Thoracic aorta (tissue), 2 donors: Measurements from ENCODE around the gene AARSD1. TPM values are rescaled to one million over a fixed set of nuclear protein-coding genes. Genes with fewer than 3 reads are reported as not detected.
"Not testable (repeated sequence)": the region's sequence is repeated elsewhere in the genome, so short reads cannot be mapped to it uniquely, and the experiment has no call there.

ENCODE experiments used
- ATAC-seq: fragments of 150-250 bp; one replicate; pipeline ENCODE4 v1.8.0; 2017; ENCODE audit warnings: low read depth; ENCODE audit not compliant: insufficient number of reproducible peaks, low FRiP score
- DNase-seq: peaks from one replicate; pipeline ENCODE4 v3.0.0-alpha.2; 2020; ENCODE audit warnings: low spot score
- H3K27ac ChIP-seq, 2 donors: fragments of 200-600 bp; sonication (generic); 1 replicate in 1 of 2; 2 replicates in 1 of 2; pipeline ENCODE4 v1.5.1; 2016; ENCODE audit warnings: mild to moderate bottlenecking in 2 of 2, moderate library complexity in 2 of 2
- H3K27me3 ChIP-seq: fragments of 200-600 bp; sonication (generic); replicated peaks from 2 replicates; pipeline ENCODE4 v1.6.0; 2016; ENCODE audit warnings: mild to moderate bottlenecking; ENCODE audit not compliant: insufficient read depth
- H3K36me3 ChIP-seq: fragments of 200-600 bp; sonication (generic); one replicate; pipeline ENCODE4 v1.5.1; 2016
- H3K4me1 ChIP-seq, 2 donors: fragments of 200-600 bp; sonication (generic); 1 replicate in 1 of 2; 2 replicates in 1 of 2; pipeline versions ENCODE4 v1.5.1 to v1.6.0; 2016; ENCODE audit warnings: low read depth in 2 of 2, mild to moderate bottlenecking in 1 of 2; ENCODE audit not compliant: control insufficient read depth in 1 of 2
- H3K4me3 ChIP-seq: fragments of 200-600 bp; sonication (generic); 2 replicates; pipeline ENCODE4 v1.5.1; 2016; ENCODE audit warnings: mild to moderate bottlenecking
- H3K9me3 ChIP-seq: fragments of 200-600 bp; sonication (generic); 2 replicates; pipeline ENCODE4 v1.5.1; 2016
- CTCF ChIP-seq: fragments of 200-600 bp; sonication (generic); IDR thresholded peaks from one replicate; pipeline ENCODE4 v1.5.1; 2019; ENCODE audit warnings: antibody characterized with exemption
- total RNA-seq, 2 donors: library from RNA; depleted of rRNA; stranded (reverse); fragments of >200 nt; gene quantifications; one replicate each; pipeline versions ENCODE4 v1.1.0 to v1.2.3, GENCODE V29; 2016

AARSD1 gene
- total RNA-seq, 2 donors from 2014 or later: 26.0 to 35.5 TPM

- TF ChIP-seq CTCF: no peak
- H3K36me3 ChIP-seq: no peaks in the 10 kb centered on the region
- ATAC-seq (no peak), DNase-seq (no peak)
- peaks cover 0 to 4% of the 10 kb centered on the region in 2 donors for H3K4me1 ChIP-seq
- no peak overlapping the region for H3K4me3 ChIP-seq
- no peaks in the 10 kb centered on the region for H3K9me3 ChIP-seq
- no peaks in the 10 kb centered on the region for H3K27me3 ChIP-seq
- H3K27ac ChIP-seq: no peak overlapping the region
Observed at GRCh38 chr17:42917236-42917603, 47.0 kb downstream of the AARSD1 start.

GRCh38 chr17:42916388-42917235, 47.6 kb downstream of the AARSD1 start:
- not testable (repeated sequence) for H3K9me3 ChIP-seq, H3K27ac ChIP-seq, ATAC-seq, H3K4me1 ChIP-seq, DNase-seq, H3K36me3 ChIP-seq, H3K4me3 ChIP-seq, H3K27me3 ChIP-seq

GRCh38 chr17:42915288-42915687, 49.0 kb downstream of the AARSD1 start:
- ATAC-seq, H3K4me1 ChIP-seq, H3K4me3 ChIP-seq, H3K9me3 ChIP-seq, H3K36me3 ChIP-seq, H3K27ac ChIP-seq, H3K27me3 ChIP-seq, DNase-seq: not testable (repeated sequence)

DNA sequence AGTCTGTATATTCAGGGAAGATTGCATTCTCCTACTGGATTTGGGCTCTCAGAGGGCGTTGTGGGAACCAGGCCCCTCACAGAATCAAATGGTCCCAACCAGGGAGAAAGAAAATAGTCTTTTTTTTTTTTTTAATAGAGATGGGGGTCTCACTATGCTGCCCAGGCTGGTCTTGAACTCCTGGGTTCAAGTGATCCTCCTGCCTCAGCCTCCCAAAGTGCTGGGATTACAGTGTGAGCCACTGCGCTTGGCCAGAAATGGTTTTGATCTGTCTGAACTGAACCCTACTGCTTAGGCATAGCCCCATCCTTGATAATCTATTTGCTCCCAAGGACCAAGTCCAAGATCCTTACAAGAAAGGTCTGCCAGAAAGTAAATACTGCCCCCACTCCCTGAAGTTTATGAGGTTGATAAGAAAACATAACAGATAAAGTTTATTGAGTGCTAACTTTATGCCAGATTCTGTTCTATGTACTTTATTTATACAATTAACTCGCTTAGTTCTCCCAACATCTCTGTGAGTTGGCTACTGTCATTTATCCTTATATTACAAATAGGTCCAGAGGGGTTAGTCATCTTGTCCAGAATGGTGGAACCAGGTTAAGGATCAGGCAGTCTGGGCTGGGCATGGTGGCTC, 50.2 kb downstream of the AARSD1 start:
- no peak for TF ChIP-seq CTCF
- Histone ChIP-seq H3K4me3 (no peak overlapping the region), H3K4me1 (no peaks in the 10 kb centered on the region), H3K27ac (no peak overlapping the region), H3K27me3 (no peaks in the 10 kb centered on the region), H3K9me3 (no peaks in the 10 kb centered on the region), H3K36me3 (no peaks in the 10 kb centered on the region)
- ATAC-seq (no peak), DNase-seq (no peak)

DNA sequence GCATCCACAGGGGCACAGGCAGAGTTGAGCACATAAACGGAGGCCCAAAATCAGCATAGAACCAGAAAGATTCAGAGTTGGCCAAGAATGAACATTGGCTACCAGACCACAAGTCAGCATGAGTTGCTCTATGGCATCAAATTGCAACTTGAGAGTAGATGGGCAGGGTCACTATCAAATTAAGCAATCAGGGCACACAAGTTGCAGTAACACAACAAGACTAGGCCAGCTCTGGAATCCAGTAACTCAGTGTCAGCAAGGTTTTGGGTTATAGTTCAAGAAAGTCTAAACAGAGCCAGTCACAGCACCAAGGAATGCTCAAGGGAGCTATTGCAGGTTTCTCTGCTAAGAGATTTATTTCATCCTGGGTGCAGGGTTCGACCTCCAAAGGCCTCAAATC, 50.7 kb downstream of the AARSD1 start:
- Histone ChIP-seq H3K9me3 (no peaks in the 10 kb centered on the region), H3K4me1 (no peaks in the 10 kb centered on the region), H3K27ac (no peak overlapping the region), H3K36me3 (no peaks in the 10 kb centered on the region), H3K27me3 (no peaks in the 10 kb centered on the region), H3K4me3 (no peak overlapping the region)
- DNase-seq (no peak), ATAC-seq (no peak)
- no peak for TF ChIP-seq CTCF

GRCh38 chr17:42908872-42909700, 55.2 kb downstream of the AARSD1 start:
- H3K27me3 ChIP-seq: no peaks in the 10 kb centered on the region
- no peaks in the 10 kb centered on the region for H3K36me3 ChIP-seq
- TF ChIP-seq CTCF: no peak
- H3K4me3 ChIP-seq: no peak overlapping the region
- no peak for ATAC-seq
- DNase-seq: no peak
- no peaks in the 10 kb centered on the region for H3K4me1 ChIP-seq
- no peaks in the 10 kb centered on the region for H3K9me3 ChIP-seq
- H3K27ac ChIP-seq: no peak overlapping the region
